Measurements from ENCODE around the gene CACFD1. TPM values are rescaled to one million over a fixed set of nuclear protein-coding genes. Genes with fewer than 3 reads are reported as not detected.

The CACFD1 gene
- total and polyA plus RNA-seq, 2 of the 13 experiments (the other 11 are each of a cell fraction or from before 2014, with no cell fraction given): 13.8 to 14.6 TPM

- in situ Hi-C loops (cut with HindIII; ENCODE audit: extremely low pct_ligation_motif_present, low pct_unique_long_range_greater_than_20kb) (no loop called here), intact Hi-C loops (cut with micrococcal nuclease; ENCODE audit: unreplicated experiment) (no loop called here)
- Histone ChIP-seq H3K4me2 (ENCODE audit: low read depth, low read length) (no peak overlapping the region), H2AFZ (ENCODE audit: low read length) (no peak overlapping the region), H3K27ac (ENCODE audit: extremely low read length, insufficient read depth, low read length) (no peak overlapping the region), H4K20me1 (ENCODE audit: insufficient read depth, low read length) (no peaks in the 10 kb centered on the region), H3K4me3 (replicated peaks in 1 of 3; ENCODE audit: insufficient read depth in 1 of 3, low read depth in 2 of 3, low read length in 3 of 3) (no peak overlapping the region), H3K27me3 (ENCODE audit: control insufficient read depth in 1 of 2, insufficient read depth in 2 of 2, low read length in 2 of 2) (peaks cover 3 to 52% of the 10 kb centered on the region in 2 experiments; a peak in 3 of 5 replicates), H3K79me2 (ENCODE audit: insufficient read depth, low read length) (no peaks in the 10 kb centered on the region), H3K36me3 (replicated peaks in 1 of 2; ENCODE audit: control insufficient read depth in 1 of 2, insufficient read depth in 2 of 2, low read length in 2 of 2) (no peaks in the 10 kb centered on the region), H3K9me3 (ENCODE audit: low read length) (no peaks in the 10 kb centered on the region), H3K9ac (ENCODE audit: insufficient read depth, low read depth, low read length) (no peak overlapping the region), H3K4me1 (ENCODE audit: insufficient read depth, low read length) (peaks cover 64% of the 10 kb centered on the region)
- WGBS (ENCODE audit: low lambda C conversion rate): 50% methylated on average over 7 of the region's 27 CpGs
- ChIA-PET POLR2A (no interaction called here), CTCF (ENCODE audit: low intra/inter-chr PET ratio, low total read pairs) (no interaction called here)
- DNase-seq (ENCODE audit: low spot score) (no peak), ATAC-seq (no peak), FAIRE-seq (no peak)
- no TSS peak for BruUV-seq (replicated peaks)
- TF ChIP-seq ZNF30 (CRISPR knock-in tag; IDR thresholded peaks at IDR 0.05) (no peak), EED (CRISPR knock-in tag; IDR thresholded peaks at IDR 0.05) (no peak), FOXP1 (IDR thresholded peaks at IDR 0.05) (no peak), FOXP1 (CRISPR knock-in tag; IDR thresholded peaks at IDR 0.05) (no peak), NCOA2 (CRISPR knock-in tag; IDR thresholded peaks at IDR 0.05) (no peak), NCOA1 (CRISPR knock-in tag; IDR thresholded peaks at IDR 0.05) (no peak), ZNF547 (CRISPR knock-in tag; IDR thresholded peaks at IDR 0.05) (no peak), ZNF530 (CRISPR knock-in tag; IDR thresholded peaks at IDR 0.05; ENCODE audit: low read depth) (no peak), HMG20A (CRISPR knock-in tag; IDR thresholded peaks at IDR 0.05; ENCODE audit: borderline replicate concordance) (no peak)
Observed at GRCh38 chr9:133510926-133511505, 51.2 kb downstream of the CACFD1 start.

GRCh38 chr9:133511607-133512006, 51.8 kb downstream of the CACFD1 start:
- TF ChIP-seq ZNF33A (CRISPR knock-in tag; IDR thresholded peaks at IDR 0.05; ENCODE audit: borderline replicate concordance) (no peak), CHCHD3 (CRISPR knock-in tag; IDR thresholded peaks at IDR 0.05) (no peak), FOXA1 (IDR thresholded peaks at IDR 0.05) (peak; percentile 4; the same call in 1 of the 2 replicates), FOXA1 (CRISPR knock-in tag; IDR thresholded peaks at IDR 0.05) (no peak), ZNF296 (CRISPR knock-in tag; conservative IDR thresholded peaks at IDR 0.05) (no peak), MNT (IDR thresholded peaks at IDR 0.05) (peak; percentile 96), LCORL (IDR thresholded peaks at IDR 0.05) (0 out of 2 replicates have a peak, but pooled peaks have one; percentile 12), LCORL (CRISPR knock-in tag; IDR thresholded peaks at IDR 0.05) (no peak), ZNF446 (CRISPR knock-in tag; IDR thresholded peaks at IDR 0.05) (no peak), KDM5A (IDR thresholded peaks at IDR 0.05; ENCODE audit: borderline replicate concordance, low read length) (no peak)
- intact Hi-C loops (cut with micrococcal nuclease; ENCODE audit: unreplicated experiment) (no loop called here), in situ Hi-C loops (cut with HindIII; ENCODE audit: extremely low pct_ligation_motif_present, low pct_unique_long_range_greater_than_20kb) (no loop called here)
- ATAC-seq (no peak), DNase-seq (ENCODE audit: low spot score) (no peak), FAIRE-seq (no peak)
- Histone ChIP-seq H3K4me1 (ENCODE audit: insufficient read depth, low read length) (peaks cover 60% of the 10 kb centered on the region), H3K4me2 (ENCODE audit: low read depth, low read length) (no peak overlapping the region), H3K9me3 (ENCODE audit: low read length) (no peaks in the 10 kb centered on the region), H3K27me3 (ENCODE audit: control insufficient read depth in 1 of 2, insufficient read depth in 2 of 2, low read length in 2 of 2) (peaks cover 3 to 58% of the 10 kb centered on the region in 2 experiments; a peak in 3 of 5 replicates), H3K27ac (ENCODE audit: extremely low read length, insufficient read depth, low read length) (no peak overlapping the region), H4K20me1 (ENCODE audit: insufficient read depth, low read length) (no peaks in the 10 kb centered on the region), H2AFZ (ENCODE audit: low read length) (no peak overlapping the region), H3K9ac (ENCODE audit: insufficient read depth, low read depth, low read length) (no peak overlapping the region), H3K4me3 (replicated peaks in 1 of 3; ENCODE audit: insufficient read depth in 1 of 3, low read depth in 2 of 3, low read length in 3 of 3) (no peak overlapping the region), H3K36me3 (replicated peaks in 1 of 2; ENCODE audit: control insufficient read depth in 1 of 2, insufficient read depth in 2 of 2, low read length in 2 of 2) (no peaks in the 10 kb centered on the region), H3K79me2 (ENCODE audit: insufficient read depth, low read length) (no peaks in the 10 kb centered on the region)
- ChIA-PET POLR2A (no interaction called here), CTCF (ENCODE audit: low intra/inter-chr PET ratio, low total read pairs) (no interaction called here)
- no TSS peak for BruUV-seq (replicated peaks)
- WGBS (ENCODE audit: low lambda C conversion rate): 66% methylated on average over 10 of the region's 10 CpGs

Measured in HepG2 (cell line).